Heart left ventricle (tissue), 16 donors: ENCODE measurements around the gene TDG. TPM values are rescaled to one million over a fixed set of nuclear protein-coding genes. Genes with fewer than 3 reads are reported as not detected.

Experiments
- ATAC-seq, 4 donors: fragments of 200-7000 bp; cut with Tn5 transposase; one replicate each; pipeline ENCODE4 v1.9.1; 2020 to 2022; ENCODE audit warnings: moderate library complexity in 4 of 4, mild to moderate bottlenecking in 3 of 4, moderate number of reproducible peaks in 1 of 4
- DNase-seq, 5 donors: peaks; one replicate each; pipeline ENCODE4 v3.0.0-alpha.2; 2020
- H3K27ac ChIP-seq, 12 donors: fragments of 200-600 bp; sonication (generic) in 4 of 12; one replicate each; pipeline versions ENCODE4 v1.5.0 to v1.8.0; 2016 to 2022; ENCODE audit warnings: mild to moderate bottlenecking in 2 of 12
- H3K27me3 ChIP-seq, 9 donors: fragments of 200-600 bp; sonication (generic) in 2 of 9; one replicate each; pipeline versions ENCODE4 v1.5.1 to v1.8.0; 2016 to 2022; ENCODE audit warnings: mild to moderate bottlenecking in 3 of 9
- H3K36me3 ChIP-seq, 9 donors: fragments of 200-600 bp; sonication (generic) in 2 of 9; one replicate each; pipeline versions ENCODE4 v1.5.0 to v1.8.0; 2018 to 2022; ENCODE audit warnings: mild to moderate bottlenecking in 2 of 9
- H3K4me1 ChIP-seq, 12 donors: fragments of 200-600 bp; sonication (generic) in 4 of 12; one replicate each; pipeline versions ENCODE4 v1.5.0 to v1.8.0; 2016 to 2022; ENCODE audit warnings: mild to moderate bottlenecking in 3 of 12
- H3K4me3 ChIP-seq, 12 donors: fragments of 200-600 bp; sonication (generic) in 4 of 12; one replicate each; pipeline versions ENCODE4 v1.5.0 to v1.8.0; 2017 to 2022; ENCODE audit warnings: mild to moderate bottlenecking in 9 of 12, moderate library complexity in 4 of 12
- H3K9me3 ChIP-seq, 12 donors: fragments of 200-600 bp; sonication (generic) in 4 of 12; one replicate each; pipeline versions ENCODE4 v1.5.0 to v1.8.0; 2016 to 2022; ENCODE audit warnings: mild to moderate bottlenecking in 1 of 12
- POLR2A ChIP-seq, 2 donors: fragments of 450-650 bp; IDR thresholded peaks; one replicate each; pipeline ENCODE4 v1.6.1; 2017; ENCODE audit warnings: antibody characterized with exemption in 2 of 2, mild to moderate bottlenecking in 2 of 2, moderate library complexity in 2 of 2
- WGBS, 4 donors: extraction: QIAGEN DNeasy Blood & Tissue Kit in 2 of 4; methylation state at CpG; one replicate each; pipeline versions ENCODE4 v1.1.5 to v1.1.7; 2013 to 2018; 5-methylcytosine and 5-hydroxymethylcytosine counted together
- intact Hi-C, 10 donors: fragments of 100-400 bp; cut with DNase I; formaldehyde crosslinking; loops; one replicate each; pipeline versions ENCODE4 v1.11.1 to v1.14.2; 2022
- polyA plus RNA-seq, 2 donors: library from polyadenylated mRNA; stranded (reverse); fragments of 200-250 nt; gene quantifications; one replicate each; pipeline ENCODE4 v1.2.3, GENCODE V29; 2013
- total RNA-seq, 9 donors: library from RNA; depleted of rRNA in 2 of 9; stranded (reverse); fragments of >200 nt in 2 of 9; fragmentation: NEBNext Ultra II Directional in 3 of 9; extraction: Animal tissue kit (Norgen Biotek cat#: 25700) in 3 of 9; gene quantifications; one replicate each; pipeline versions ENCODE4 v1.1.0 to v1.2.4, GENCODE V29; 2016 to 2023
- TF ChIP-seq, protein P1 (sequence below), 12 donors: fragments of 200-600 bp; sonication (generic) in 4 of 12; IDR thresholded peaks; one replicate each; pipeline versions ENCODE4 v1.5.0 to v1.8.0; 2018 to 2022; ENCODE audit warnings: antibody characterized with exemption in 12 of 12, mild to moderate bottlenecking in 5 of 12
- donor health status: ischemic (EF 13 %, LVEDD 7.1; RV severe dilation, severe dysfunction).
- donor health status: healthy with polysubstance abuse.
- donor health status: DM: no; HTN: yes; CAD: no.
- donor health status: DM: no; HTN: no; CAD: no.
- donor health status: ischemic (EF 25% LVEDD 6.9; RV normal size, moderate dysfunction).
- donor health status: ischemic (EF 25% LVEDD 5.7; RV mildly dilated, moderate dysfunction).
- donor health status: healthy.
- donor health status: DM: yes; HTN: yes; CAD: no.
- donor health status: ischemic (EF 35%, LVEDD 5.7; RV mildly dilated, moderate dysfunction).
- donor health status: nonischemic (EF 11% LVEDD 7.7; RV severe dilation, severe dysfunction).
- donor health status: DM: yes; HTN: yes; CAD: no.
- donor health status: PGD.
- donor health status: ischemic (EF 29% LVEDD 5.4; RV normal size, mild dysfunction).
- donor health status: nonischemic (EF 23%, LVEDD 6.1; RV moderate dilation, normal function).

Gene TDG
- total and polyA plus RNA-seq, 11 donors = 7.4 to 15.5 (median 13.1) TPM

- TF ChIP-seq, protein P1, sequence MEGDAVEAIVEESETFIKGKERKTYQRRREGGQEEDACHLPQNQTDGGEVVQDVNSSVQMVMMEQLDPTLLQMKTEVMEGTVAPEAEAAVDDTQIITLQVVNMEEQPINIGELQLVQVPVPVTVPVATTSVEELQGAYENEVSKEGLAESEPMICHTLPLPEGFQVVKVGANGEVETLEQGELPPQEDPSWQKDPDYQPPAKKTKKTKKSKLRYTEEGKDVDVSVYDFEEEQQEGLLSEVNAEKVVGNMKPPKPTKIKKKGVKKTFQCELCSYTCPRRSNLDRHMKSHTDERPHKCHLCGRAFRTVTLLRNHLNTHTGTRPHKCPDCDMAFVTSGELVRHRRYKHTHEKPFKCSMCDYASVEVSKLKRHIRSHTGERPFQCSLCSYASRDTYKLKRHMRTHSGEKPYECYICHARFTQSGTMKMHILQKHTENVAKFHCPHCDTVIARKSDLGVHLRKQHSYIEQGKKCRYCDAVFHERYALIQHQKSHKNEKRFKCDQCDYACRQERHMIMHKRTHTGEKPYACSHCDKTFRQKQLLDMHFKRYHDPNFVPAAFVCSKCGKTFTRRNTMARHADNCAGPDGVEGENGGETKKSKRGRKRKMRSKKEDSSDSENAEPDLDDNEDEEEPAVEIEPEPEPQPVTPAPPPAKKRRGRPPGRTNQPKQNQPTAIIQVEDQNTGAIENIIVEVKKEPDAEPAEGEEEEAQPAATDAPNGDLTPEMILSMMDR (IDR thresholded peaks at IDR 0.05) = no peak
- no peak for TF ChIP-seq POLR2A (IDR thresholded peaks at IDR 0.05)
- intact Hi-C loops = loop anchor here in 4 of 10 donors (2.0 to 10.0 kb wide), 5 partner anchors 25 to 151 kb away; partner anchors contain the start of genes HCFC2 (in 1 of the 4) and HSP90B1 (in 1 of the 4)
- Histone ChIP-seq H3K4me1 (peaks cover 7 to 31% (median 20%) of the 10 kb centered on the region in 12 donors), H3K9me3 (no peaks in the 10 kb centered on the region), H3K27me3 (no peaks in the 10 kb centered on the region), H3K36me3 (peaks cover 0 to 43% (median 38%) of the 10 kb centered on the region in 9 donors), H3K27ac (peak overlapping the region in 11 of 12 donors; percentile 90 to 98 (median 95)), H3K4me3 (peak overlapping the region; percentile 53 to 90 (median 80))
- DNase-seq (no peak), ATAC-seq (no peak)
- 22 to 31% (median 25%) methylated on average over 7 of the region's 7 CpGs for WGBS, 4 donors
Observed at GRCh38 chr12:103955811-103956508, 9.7 kb upstream of the TDG start.

DNA sequence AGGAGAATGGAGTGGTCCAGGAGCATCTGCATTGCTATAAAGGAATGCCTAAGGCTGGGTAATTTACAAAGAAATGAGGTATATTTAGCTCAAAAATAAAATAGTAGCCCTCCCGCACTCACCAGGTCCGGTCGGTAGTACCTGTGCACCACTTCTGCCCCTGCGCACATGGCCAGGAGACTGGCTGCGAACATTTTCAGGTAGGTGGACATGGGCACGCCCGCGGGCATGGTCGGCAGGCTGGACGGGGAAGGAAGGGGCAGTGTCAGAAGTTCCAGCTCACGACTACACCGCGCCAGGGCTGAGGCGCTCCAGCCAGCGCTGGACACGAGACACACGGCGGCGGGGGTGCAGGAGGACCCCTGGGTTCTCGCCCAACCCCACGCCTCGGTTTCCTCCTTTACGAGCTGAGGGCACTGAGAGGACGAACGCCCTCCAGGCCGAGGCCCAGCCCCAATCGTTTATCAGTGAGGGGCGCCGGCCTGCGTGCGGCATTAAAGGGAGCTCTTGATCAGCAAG is 9.1 kb upstream of the TDG start:
- 0 to 1% (median 1%) methylated on average over 20 to 31 of the region's 31 CpGs for WGBS, 4 donors

GRCh38 chr12:103957865-103958388 is 7.7 kb upstream of the TDG start:
- no peak for DNase-seq
- Histone ChIP-seq H3K9me3 (no peaks in the 10 kb centered on the region), H3K36me3 (peaks cover 0 to 24% (median 18%) of the 10 kb centered on the region in 9 donors), H3K27me3 (no peaks in the 10 kb centered on the region), H3K27ac (peak overlapping the region; percentile 84 to 98 (median 95)), H3K4me3 (peak overlapping the region in 11 of 12 donors; percentile 53 to 90 (median 81)), H3K4me1 (peaks cover 7 to 31% (median 20%) of the 10 kb centered on the region in 12 donors)
- TF ChIP-seq POLR2A (IDR thresholded peaks at IDR 0.05) = no peak
- TF ChIP-seq, protein P1 (IDR thresholded peaks at IDR 0.05) = no peak
- no peak for ATAC-seq
- WGBS, 4 donors = 88 to 92% (median 91%) methylated on average over 7 of the region's 7 CpGs
- intact Hi-C loops = loop anchor here in 8 of 10 donors (1.0 to 10.0 kb wide), 7 partner anchors 7 to 149 kb away; partner anchors contain the start of genes HSP90B1 (in 4 of the 8), TDG (in 3 of the 8) and HCFC2 (in 1 of the 8)

More for the DNA sequence above, 9.1 kb upstream of the TDG start:
- peak overlapping the region; percentile 53 to 90 (median 80) for H3K4me3 ChIP-seq
- intact Hi-C loops = loop anchor here in 8 of 10 donors (1.0 to 10.0 kb wide), 7 partner anchors 9 to 151 kb away; partner anchors contain the start of genes HSP90B1 (in 4 of the 8), TDG (in 3 of the 8) and HCFC2 (in 1 of the 8)
- peak; percentile 25 to 57 (median 46) for ATAC-seq
- no peaks in the 10 kb centered on the region for H3K27me3 ChIP-seq
- TF ChIP-seq, protein P1 (IDR thresholded peaks at IDR 0.05) = no peak
- no peak for TF ChIP-seq POLR2A (IDR thresholded peaks at IDR 0.05)
- DNase-seq = peak in 1 of 5 donors; percentile 68
- peaks cover 7 to 31% (median 20%) of the 10 kb centered on the region in 12 donors for H3K4me1 ChIP-seq
- H3K9me3 ChIP-seq = no peaks in the 10 kb centered on the region
- peaks cover 0 to 37% (median 32%) of the 10 kb centered on the region in 9 donors for H3K36me3 ChIP-seq
- H3K27ac ChIP-seq = peak overlapping the region; percentile 84 to 98 (median 95)
